Measurements from ENCODE around the gene TMEM185B.
"Not testable (repeated sequence)": the region's sequence is repeated elsewhere in the genome, so short reads cannot be mapped to it uniquely, and the experiment has no call there.

DNA sequence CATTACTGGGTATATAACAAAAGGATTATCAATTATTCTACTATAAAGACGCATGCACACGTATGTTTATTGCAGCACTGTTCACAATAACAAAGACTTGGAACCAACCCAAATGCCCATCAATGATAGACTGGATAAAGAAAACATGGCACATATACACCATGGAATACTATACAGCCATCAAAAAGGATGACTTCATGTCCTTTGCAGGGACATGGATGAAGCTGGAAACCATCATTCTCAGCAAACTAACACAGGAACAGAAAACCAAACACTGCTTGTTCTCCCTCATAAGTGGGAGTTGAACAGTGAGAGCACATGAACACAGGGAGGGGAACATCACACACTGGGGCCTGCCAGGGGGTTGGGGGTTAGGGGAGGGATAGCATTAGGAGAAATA lies 12.0 kb upstream of the TMEM185B start:
- not testable (repeated sequence) for TF ChIP-seq EZH2 (IDR thresholded peaks at IDR 0.05; ENCODE audit: low read length, missing control alignments)
- TF ChIP-seq, protein P1, sequence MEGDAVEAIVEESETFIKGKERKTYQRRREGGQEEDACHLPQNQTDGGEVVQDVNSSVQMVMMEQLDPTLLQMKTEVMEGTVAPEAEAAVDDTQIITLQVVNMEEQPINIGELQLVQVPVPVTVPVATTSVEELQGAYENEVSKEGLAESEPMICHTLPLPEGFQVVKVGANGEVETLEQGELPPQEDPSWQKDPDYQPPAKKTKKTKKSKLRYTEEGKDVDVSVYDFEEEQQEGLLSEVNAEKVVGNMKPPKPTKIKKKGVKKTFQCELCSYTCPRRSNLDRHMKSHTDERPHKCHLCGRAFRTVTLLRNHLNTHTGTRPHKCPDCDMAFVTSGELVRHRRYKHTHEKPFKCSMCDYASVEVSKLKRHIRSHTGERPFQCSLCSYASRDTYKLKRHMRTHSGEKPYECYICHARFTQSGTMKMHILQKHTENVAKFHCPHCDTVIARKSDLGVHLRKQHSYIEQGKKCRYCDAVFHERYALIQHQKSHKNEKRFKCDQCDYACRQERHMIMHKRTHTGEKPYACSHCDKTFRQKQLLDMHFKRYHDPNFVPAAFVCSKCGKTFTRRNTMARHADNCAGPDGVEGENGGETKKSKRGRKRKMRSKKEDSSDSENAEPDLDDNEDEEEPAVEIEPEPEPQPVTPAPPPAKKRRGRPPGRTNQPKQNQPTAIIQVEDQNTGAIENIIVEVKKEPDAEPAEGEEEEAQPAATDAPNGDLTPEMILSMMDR (conservative IDR thresholded peaks at IDR 0.05 in 1 of 2, IDR thresholded peaks at IDR 0.05 in 1 of 2; ENCODE audit: low read depth in 1 of 2, low read length in 2 of 2), result not testable (repeated sequence)

Data from fibroblast of lung (primary cell).